Activated T-helper 9 cell treated with anti-CD3 and anti-CD28 coated beads, Interleukin-2, amount 50 U/mL, for 16 hours (primary cell): ENCODE results near the gene SLC38A9.
"Not testable (repeated sequence)": the region's sequence is repeated elsewhere in the genome, so short reads cannot be mapped to it uniquely, and the experiment has no call there.

Experiments used
- DNase-seq: peaks from one replicate; pipeline ENCODE4 v3.0.0-alpha.2; 2020; ENCODE audit warnings: low read depth

Gene SLC38A9

DNA sequence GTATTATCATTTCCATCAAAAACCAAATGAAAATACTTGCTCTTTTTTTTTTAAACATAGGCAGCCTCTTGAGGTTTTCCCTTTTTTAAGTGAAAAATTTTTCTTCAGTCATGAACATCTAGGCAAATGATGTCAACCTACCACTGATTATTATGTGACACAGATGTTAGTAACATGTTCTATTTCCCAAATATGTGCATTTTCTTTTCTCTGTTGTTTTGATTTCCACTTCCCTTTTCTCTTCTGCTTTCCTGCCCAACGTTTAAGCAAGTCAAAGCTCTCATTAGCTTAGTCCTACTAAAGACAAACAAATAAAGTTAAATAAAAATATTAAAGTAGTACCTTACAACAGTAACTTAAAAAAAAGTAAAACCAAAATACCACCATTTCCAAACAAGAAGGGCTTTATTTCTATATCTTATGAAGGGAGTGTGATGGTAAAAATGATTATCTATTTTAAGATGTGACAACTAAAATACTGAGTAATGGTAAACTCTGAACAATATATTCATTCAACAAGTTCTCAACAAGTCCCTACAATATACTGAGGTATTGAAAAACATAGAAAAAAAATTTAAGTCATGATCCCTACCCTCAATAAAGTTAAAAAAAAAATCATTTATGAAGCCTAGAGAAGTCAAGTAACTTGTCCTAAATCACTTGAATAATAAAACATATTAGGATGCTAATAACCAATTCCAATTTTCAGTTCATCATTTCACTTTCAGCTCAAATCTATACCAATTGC lies 9.4 kb downstream of the SLC38A9 start:
- DNase-seq: no peak

DNA sequence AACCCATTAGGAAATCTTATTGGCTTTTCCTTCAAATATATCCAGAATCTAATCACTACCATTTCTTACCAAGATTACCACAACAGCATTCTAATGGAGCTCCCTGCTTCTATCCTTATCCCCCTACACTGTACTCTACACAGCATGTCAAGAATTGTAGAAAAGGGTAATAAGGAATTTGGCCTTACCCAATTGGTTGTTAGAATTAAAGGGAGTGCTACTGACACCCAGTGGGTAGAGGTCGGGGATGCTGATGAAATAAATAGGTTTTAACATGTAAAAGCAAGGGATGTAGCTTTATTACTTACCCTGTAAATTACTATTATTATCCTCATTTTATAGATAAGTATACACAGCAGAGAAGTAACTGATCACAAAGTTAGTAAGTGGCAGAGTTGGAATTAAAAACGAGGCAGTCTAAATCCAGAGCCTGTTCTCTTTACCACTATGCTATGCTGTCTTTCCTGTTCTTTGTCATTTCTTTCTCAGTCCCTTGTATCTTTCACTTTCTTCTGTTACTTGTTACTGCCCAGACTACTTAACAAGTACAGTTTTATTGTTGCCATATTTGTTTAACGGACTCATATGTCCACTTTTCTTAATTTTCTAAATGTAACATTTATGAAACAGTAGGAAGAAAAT lies 10.5 kb downstream of the SLC38A9 start:
- no peak for DNase-seq

DNA sequence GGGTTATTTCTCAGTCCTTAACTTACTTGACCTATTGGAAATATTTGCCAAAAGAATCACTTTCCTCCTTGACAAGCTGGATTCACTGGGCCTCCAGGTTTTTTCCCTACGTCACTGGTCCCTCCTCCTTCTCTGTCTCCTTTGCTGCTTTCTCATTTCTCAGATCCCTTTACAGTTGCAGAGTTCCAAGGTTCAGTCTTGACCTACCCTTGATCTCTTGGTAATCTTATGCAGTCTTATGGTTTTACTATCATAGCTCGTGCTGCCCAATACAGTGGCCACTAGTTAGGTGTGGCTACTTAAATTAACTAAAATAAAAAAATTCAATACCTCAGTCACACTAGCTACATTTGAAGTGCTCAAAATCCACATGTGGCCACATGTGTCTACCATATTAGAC lies 11.4 kb downstream of the SLC38A9 start:
- no peak for DNase-seq

DNA sequence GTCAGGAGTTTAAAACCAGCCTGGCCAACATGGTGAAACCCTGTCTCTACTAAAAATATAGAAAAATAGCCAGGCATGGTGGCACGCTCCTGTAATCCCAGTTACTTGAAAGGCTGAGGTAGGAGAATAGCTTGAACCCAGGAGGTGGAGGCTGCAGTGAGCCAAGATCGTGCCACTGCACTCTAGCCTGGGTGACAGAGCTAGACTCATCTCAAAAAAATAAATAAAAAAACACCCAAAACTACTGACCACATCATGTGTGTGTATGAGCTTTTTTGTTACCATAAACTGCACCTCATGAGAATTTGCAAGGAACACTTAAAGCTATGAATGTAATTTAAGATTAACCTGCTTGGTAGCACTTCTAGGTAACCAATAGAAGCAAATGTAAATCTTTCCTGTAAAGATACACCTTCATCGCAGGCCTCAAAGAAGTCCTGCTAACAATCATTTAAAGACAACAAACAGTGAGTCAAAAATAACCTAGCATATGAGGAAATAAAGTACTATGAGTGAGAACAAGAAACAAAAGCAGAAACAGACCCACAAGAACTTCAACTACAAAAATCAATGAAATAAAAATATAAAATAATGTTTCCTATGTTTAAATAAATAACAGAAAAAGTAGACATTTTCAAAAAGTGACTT lies 13.0 kb downstream of the SLC38A9 start:
- no peak for DNase-seq

DNA sequence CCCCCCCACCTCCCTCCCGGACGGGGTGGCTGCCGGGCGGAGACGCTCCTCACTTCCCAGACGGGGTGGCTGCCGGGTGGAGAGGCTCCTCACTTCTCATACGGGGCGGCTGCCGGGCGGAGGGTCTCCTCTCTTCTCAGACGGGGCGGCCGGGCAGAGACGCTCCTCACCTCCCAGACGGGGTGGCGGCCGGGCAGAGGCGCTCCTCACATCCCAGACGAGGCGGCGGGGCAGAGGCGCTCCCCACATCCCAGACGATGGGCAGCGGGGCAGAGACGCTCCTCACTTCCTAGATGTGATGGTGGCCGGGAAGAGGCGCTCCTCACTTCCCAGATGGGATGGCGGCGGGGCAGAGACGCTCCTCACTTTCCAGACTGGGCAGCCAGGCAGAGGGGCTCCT lies 15.4 kb downstream of the SLC38A9 start:
- not testable (repeated sequence) for DNase-seq

DNA sequence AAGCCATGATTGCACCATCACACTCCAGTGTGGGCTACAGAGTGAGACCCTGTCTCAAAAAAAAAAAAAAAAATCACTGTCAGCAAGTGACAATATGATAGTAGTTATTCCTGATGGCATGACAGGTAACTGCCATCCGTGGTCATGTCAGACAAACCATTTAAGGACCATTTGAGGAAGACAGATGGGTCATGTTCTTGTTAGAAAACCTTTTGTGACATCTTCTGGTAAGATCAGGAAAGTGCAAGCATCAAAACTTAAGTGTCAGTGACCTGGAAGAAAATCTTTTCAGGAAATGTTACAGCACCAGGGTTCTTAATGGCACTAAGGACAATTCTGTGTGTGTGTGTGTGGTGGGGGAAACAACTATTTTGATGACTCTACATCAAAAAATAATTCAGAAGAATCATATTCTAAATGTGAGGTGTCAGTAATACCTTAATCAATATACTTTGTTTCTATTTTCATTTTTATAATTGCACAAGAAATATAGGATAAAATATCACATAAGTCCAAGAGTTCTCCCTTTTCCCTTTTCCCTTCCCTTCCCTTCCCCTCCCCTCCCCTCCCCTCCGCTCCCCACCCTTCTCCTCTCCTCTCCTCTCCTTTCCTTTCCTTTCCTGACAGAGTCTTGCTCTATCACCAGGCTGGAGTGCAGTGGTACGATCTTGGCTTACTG lies 17.8 kb downstream of the SLC38A9 start:
- DNase-seq: no peak

DNA sequence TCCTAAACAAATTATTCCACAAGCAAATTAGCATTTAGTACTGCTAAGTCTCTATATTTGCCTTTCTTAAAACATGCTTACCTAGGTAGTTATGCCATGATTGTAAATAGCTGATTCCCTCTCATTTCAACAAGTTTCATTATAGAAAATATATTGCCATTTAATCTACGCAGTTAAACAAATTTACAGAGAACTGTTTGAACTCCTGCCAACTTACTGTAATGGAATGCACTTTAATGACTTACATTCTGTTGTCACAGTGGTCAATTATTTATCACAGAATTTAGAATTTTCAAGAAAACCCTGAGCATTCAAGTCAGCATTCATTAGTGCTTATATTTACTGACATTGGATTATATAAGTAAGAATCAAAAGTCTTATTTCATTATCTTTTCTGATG lies 19.6 kb downstream of the SLC38A9 start:
- DNase-seq: no peak

DNA sequence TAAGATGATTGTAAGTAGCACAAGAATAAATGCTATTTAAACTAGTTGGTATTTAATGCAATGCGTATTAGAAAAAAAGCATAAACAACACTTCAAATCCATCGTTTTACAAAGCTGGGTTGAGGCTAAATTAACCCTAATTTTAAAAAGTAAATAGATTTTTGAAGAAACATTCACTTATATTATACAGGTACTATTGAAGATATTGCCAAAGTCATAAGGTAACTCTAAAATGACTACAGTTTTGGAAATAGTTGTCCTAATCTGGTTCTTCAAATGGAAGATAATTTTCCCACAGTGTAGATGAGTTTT lies 20.1 kb downstream of the SLC38A9 start:
- DNase-seq: no peak

DNA sequence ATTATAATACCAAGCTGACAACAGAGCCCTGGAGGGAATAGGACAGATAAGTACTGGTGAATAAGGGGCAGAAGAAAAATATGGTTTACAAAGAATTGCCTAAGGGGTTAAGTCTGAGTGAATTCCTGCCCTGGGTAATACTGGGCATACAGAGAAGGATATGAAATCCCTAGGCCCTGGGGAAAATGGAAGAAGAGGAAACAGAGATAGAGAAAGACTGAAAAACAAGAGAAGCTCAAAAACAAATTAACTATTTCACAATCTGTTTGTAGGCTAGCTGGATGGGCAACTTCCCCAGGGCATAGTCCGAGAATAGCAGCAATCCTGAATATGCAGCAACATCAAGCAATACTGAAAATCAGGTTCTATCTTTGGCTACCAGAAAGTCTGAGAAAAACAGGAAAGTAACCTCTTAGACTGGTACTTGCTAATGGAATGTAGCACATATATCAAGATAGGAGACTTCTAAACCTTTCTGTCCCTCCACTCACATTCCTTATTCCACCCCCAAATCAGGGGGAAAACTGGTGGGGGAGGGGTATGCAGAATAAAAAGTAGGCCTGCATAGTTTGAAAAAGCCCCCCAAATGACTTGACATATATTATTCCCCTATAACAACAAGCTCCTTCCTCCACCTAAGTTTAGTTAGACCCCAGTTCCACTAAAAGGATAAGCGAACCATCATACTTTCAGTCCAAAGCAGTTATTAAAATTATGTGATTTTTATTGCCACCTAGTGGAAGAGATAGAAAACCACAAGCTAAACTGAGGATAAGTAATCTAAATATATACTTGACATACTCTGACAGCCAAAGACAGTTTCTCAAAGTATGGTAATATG lies 20.6 kb downstream of the SLC38A9 start:
- DNase-seq: no peak

DNA sequence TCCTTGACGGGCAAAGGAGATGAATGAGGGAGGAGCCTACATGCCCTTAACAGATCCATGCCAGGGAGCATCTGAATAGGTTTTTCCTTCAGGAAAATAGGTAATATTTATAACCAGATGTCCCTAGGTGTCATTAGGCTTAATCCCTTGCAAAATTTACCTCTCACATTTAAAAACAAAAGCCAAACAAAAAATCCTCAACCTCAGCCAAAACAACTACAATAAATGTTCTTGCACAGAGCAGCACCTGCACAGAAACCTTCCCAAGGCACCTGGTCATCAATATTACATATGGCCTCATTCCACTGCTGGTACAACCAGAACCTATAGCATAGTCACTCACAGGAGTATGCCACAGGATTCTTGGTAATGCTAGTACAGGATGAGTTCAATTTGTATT lies 30.1 kb downstream of the SLC38A9 start:
- no peak for DNase-seq

DNA sequence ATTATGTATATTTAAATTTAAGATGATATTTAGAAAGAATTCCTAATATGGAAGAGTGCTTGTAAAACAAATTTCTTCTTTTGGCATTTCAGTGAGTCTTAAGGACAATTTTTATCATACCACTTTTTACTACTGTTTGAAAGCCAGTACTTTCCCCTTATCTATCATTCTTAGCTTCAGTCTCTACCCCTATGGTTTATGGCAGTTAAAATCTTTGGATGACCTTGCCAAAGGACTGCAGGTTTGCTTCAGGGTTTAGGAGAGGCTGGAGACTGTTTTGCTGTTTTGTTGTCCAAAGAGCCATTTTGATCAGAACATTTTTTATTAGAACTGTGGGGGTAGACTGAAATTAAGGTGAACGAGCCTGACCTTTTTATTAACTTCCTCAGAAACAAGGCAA lies 30.8 kb downstream of the SLC38A9 start:
- DNase-seq: no peak

DNA sequence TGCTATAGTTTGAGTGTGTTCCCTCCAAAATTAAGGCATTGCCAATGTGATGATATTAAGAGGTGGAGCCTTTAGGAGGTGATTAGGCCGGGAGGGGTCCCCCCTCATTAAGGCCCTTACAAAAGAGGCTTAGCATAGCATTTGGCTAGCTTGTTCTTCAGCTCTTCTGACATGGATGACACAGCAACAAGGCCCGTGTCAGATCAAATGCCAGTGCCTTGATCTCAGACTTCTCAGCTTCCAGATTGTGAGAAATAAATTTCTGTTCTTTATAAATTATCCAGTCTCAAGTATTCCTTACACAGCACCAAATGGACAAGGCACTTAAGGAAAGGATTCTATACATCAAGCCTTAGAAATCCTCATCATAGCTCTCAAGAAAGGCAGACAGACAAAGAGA lies 31.8 kb downstream of the SLC38A9 start:
- DNase-seq: no peak

DNA sequence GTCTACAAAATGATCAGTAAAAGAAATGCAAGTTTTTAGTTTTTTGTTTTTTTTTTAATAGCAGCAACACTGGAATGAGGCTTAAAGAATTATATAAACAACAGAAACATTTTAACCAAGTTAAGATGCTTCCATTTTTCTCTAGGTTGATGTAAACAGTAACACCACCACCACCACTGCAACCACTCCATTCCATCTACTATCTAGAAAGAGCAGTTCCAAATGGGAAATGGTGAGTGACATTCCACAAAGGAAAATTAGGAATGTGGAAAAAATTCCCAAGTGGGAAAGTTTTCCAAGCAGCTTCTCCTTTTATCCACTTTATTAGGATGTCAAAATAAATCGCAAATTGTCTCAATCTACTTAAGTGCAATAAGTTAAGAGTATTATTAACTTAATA lies 32.6 kb downstream of the SLC38A9 start:
- DNase-seq: no peak

DNA sequence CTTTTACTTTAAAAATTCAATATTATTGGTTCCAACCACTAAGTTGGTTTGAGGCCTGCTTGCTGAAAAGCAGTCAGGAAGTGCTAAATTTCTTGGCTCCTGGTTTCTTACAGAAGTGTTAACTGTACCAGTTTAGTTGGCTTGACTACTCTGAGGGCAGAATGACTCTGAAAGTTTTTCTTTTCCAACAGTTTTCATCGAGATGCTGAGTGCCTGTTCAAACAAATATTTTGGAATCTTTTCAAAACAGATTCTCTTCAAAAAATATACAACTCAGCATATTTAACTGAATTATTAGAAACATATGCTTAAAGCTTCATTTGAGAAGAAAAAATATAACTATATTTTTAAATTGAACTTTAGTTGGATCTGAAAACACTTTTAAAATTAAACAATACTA lies 37.0 kb downstream of the SLC38A9 start:
- no peak for DNase-seq

DNA sequence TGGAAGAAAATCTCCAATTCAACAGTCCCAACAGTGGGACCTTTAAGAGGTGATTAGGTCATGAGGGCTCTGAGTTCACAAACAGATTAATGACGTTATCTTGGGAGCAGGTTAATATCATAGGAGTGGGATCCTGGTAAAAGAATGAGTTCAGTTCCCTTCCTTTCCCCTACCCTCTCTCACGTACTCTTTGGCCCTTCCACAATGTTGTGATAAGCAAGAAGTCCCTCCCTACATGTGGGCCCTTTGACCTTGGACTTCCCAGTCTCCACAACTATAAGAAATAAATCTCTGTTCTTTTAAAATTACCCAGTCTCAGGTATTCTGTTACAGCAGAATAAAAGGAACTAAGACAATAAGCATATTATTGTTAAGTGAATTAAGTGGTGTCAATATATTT lies 37.8 kb downstream of the SLC38A9 start:
- no peak for DNase-seq

DNA sequence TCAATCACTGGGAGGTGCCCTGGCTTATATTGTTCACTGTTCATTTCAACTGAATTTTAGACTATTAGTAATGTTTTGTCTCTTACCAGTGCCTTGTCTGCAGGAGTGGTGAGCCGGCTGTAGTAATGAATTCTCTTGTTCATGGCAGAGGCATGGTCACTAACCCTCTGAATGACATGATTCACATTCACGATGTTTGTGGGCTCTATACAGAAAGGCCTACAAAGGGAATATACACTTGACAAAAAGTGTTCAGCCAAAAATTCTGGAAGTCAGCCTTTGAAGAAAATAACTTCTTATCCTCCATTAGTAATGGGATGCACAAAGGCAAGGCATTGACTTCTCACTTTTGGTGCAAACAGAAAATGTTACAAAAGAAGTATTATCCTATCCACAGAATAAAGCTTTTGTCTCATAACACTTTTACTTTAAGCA lies 39.6 kb downstream of the SLC38A9 start:
- DNase-seq: no peak

DNA sequence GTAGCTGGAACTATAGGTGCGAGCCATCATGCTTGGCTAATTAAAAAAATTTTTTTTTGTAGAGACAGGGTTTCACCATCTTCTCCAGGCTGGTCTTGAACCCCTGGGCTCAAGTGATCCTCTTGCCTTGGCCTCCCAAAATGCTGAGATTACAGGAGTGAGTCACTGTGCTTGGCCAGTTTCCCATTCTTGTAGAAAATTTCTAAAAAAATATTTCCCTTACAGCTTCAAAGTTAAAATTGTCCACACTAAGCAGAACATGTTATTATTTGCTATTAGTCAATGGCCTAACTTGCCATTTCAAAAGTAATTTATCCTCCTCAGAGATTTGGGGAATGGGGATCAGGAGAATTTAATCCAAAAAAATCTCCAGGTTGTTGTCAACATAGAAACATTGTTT lies 40.1 kb downstream of the SLC38A9 start:
- no peak for DNase-seq

DNA sequence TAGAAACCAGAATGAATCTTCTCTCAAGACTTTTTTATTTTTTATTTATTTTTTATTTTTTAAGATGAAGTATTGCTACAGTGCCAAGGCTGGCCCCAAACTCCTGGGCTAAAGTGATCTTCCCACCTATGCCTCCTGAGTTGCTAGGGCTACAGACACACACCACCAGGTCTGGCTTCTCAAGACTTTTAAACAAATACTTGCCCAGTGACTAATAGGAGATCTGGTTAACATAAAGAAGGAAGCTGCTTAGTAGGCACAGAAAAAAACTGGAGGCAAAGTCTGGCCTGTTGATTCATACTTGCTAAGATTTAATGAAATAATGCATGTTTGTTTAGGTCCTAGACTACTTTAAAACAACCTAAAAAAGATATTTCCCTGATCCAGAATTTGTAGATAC lies 43.8 kb downstream of the SLC38A9 start:
- DNase-seq: no peak

DNA sequence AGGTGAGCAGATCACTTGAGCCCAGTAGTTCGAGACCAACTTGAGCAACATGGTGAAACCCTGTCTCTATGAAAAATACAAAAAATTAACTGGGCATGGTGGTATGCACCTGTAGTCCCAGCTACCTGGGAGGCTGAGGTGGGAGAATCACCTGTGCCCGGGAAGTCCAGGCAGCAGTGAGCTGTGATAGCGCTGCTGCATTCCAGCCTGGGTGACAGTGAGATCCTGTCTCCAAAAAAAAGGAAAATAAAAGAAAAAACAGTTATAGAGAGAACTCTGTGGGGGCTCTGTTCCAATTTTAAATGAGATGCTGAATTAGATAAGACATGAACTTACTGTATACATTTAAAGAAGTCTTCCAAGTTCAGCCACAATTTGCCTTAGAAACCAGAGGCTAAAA lies 44.2 kb downstream of the SLC38A9 start:
- no peak for DNase-seq

DNA sequence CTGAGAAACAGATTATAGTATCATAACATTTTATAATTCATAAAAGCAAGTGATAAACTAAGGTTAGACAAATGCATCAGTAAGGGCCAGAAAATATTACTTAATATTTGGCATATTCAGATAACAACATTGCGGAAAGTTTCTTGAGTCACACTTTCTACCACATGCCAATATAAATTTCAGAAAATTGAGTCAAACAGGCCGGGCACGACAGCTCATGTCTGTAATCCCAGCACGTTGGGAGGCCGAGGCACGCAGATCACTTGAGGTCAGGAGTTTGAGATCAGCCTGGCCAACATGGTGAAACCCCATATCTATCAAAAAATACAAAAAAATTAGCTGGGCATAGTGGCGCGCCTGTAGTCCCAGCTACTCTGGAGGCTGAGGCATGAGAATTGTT lies 47.1 kb downstream of the SLC38A9 start:
- no peak for DNase-seq

DNA sequence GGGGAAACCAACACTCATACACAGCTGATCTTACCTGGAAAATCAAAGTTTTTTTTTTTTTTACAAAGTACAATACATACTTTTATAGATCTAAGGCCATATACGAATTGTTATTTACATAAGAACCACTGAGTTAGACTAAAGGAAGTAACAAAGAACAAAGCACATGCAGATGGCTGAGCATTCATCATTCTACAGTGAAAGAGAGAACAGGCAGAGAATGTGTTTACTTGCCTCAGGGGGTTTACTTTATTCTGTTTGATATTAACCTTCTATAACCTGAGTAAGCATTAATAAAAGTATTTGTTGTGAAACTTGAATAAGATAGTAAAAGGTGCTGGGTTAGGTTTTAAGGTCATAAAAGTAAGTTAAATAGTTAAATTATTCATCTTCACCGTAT lies 54.7 kb downstream of the SLC38A9 start:
- no peak for DNase-seq

DNA sequence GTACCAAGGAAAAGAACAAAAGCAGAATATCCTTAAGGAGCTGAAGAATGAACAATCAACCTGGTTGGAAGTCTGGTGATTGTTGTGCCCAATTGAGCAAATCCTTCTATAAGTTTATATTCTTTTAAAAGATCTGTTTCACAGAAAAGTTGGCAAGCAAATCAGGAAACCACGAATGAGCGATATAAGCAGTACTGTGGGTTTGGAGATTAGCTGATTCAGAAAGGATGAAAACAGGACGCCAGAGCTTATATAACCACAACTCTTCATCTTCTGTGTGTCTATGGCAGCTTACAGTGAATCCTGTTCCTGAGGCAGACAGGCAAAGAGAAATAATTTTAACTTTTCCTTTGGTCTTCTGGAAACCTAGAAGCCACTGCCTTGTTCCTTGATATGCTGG lies 61.7 kb downstream of the SLC38A9 start:
- no peak for DNase-seq
